Neural progenitor cell (in vitro differentiated cells): ENCODE data around the gene RABGAP1.
A peak's percentile ranks its signal among the peaks of the same experiment; 100 is the strongest.

ENCODE experiments used
- EZH2 ChIP-seq: fragments of 200-600 bp; sonication (generic); IDR thresholded peaks from 2 replicates; pipeline ENCODE4 v1.6.1; 2017; ENCODE audit warnings: antibody characterized with exemption, mild to moderate bottlenecking, moderate library complexity
- EZH2phosphoT487 ChIP-seq: fragments of 200-600 bp; sonication (generic); IDR thresholded peaks from 2 replicates; pipeline ENCODE4 v1.6.1; 2017; ENCODE audit warnings: antibody characterized with exemption
- TF ChIP-seq, protein P1 (sequence below): fragments of 200-600 bp; sonication (generic); IDR thresholded peaks from 2 replicates; pipeline ENCODE4 v1.5.1; 2017; ENCODE audit warnings: antibody characterized with exemption, mild to moderate bottlenecking

DNA sequence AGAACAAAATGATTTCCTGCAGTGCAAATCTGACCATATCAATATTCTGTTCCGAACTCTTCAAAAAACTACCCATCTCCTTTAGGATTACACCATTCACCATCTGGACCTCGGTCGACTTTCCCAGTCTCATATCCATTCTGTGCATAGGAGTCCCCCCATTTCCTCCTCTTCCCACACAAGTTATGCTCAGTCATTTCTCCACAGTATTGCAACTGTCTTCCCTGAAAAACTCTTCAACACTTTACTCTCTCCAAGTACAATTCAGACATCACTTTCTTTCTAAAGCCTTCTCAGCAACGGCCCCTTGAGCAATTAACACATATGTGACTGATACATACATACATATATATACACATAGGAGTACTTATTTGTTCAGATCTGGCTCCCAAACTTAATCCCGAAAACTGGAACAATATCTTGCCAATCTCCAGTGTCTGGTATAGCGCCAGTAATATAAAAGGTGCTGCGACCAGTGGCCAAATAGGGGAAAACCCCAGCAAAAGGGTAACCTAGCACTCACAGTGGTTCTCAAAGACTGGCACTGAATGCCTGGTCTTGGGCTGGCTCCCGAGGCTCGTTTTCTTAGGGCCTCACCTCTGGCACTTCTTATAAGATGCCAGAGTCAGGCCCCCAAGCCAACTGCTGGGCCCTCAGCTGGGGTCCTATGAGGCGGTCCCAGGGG, 10.1 kb upstream of the RABGAP1 start:
- TF ChIP-seq, protein P1, sequence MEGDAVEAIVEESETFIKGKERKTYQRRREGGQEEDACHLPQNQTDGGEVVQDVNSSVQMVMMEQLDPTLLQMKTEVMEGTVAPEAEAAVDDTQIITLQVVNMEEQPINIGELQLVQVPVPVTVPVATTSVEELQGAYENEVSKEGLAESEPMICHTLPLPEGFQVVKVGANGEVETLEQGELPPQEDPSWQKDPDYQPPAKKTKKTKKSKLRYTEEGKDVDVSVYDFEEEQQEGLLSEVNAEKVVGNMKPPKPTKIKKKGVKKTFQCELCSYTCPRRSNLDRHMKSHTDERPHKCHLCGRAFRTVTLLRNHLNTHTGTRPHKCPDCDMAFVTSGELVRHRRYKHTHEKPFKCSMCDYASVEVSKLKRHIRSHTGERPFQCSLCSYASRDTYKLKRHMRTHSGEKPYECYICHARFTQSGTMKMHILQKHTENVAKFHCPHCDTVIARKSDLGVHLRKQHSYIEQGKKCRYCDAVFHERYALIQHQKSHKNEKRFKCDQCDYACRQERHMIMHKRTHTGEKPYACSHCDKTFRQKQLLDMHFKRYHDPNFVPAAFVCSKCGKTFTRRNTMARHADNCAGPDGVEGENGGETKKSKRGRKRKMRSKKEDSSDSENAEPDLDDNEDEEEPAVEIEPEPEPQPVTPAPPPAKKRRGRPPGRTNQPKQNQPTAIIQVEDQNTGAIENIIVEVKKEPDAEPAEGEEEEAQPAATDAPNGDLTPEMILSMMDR = peak; percentile 33
- TF ChIP-seq EZH2 (no peak), EZH2phosphoT487 (no peak)
